SKM-1 treated with dmso at 0.1 percent for 144 hours (cell line): ENCODE data around the gene TTC21A.
A peak's percentile ranks its signal among the peaks of the same experiment; 100 is the strongest.
"Not testable (repeated sequence)": the region's sequence is repeated elsewhere in the genome, so short reads cannot be mapped to it uniquely, and the experiment has no call there.

Experiments used
- DNase-seq: peaks from one replicate; lab custom pipeline; 2025; ENCODE audit not compliant: unreplicated experiment; lab: John Stamatoyannopoulos, UW

Gene TTC21A

GRCh38 chr3:39150148-39150802 lies 42.8 kb downstream of the TTC21A start:
- no peak for DNase-seq

- DNase-seq, result no peak
Observed at GRCh38 chr3:39150803-39151631, 43.5 kb downstream of the TTC21A start.

- no peak for DNase-seq
Observed at GRCh38 chr3:39153977-39154279, 46.4 kb downstream of the TTC21A start.

GRCh38 chr3:39154280-39155021 lies 47.0 kb downstream of the TTC21A start:
- DNase-seq, result no peak

- no peak for DNase-seq
Observed at GRCh38 chr3:39156421-39156820, 48.9 kb downstream of the TTC21A start.

GRCh38 chr3:39157359-39157758 lies 49.9 kb downstream of the TTC21A start:
- no peak for DNase-seq

- no peak for DNase-seq
Observed at GRCh38 chr3:39158148-39158715, 50.8 kb downstream of the TTC21A start.

GRCh38 chr3:39164414-39164813 lies 56.9 kb downstream of the TTC21A start:
- DNase-seq, result no peak

GRCh38 chr3:39165518-39165917 lies 58.0 kb downstream of the TTC21A start:
- no peak for DNase-seq

- peak; percentile 26 for DNase-seq
Observed at GRCh38 chr3:39166134-39166710, 58.7 kb downstream of the TTC21A start.

- DNase-seq, result peak; percentile 53
Observed at GRCh38 chr3:39166932-39167532, 59.6 kb downstream of the TTC21A start.

GRCh38 chr3:39168156-39168780 lies 60.8 kb downstream of the TTC21A start:
- DNase-seq, result no peak

- no peak for DNase-seq
Observed at GRCh38 chr3:39169712-39170111, 62.2 kb downstream of the TTC21A start.

GRCh38 chr3:39170461-39170860 lies 63.0 kb downstream of the TTC21A start:
- no peak for DNase-seq

- DNase-seq, result not testable (repeated sequence)
Observed at GRCh38 chr3:39170877-39171276, 63.4 kb downstream of the TTC21A start.

GRCh38 chr3:39171860-39172259 lies 64.4 kb downstream of the TTC21A start:
- DNase-seq, result no peak

GRCh38 chr3:39173318-39174125 lies 66.0 kb downstream of the TTC21A start:
- DNase-seq, result no peak

- no peak for DNase-seq
Observed at GRCh38 chr3:39176025-39176714, 68.7 kb downstream of the TTC21A start.
